HEK293 (cell line): Measurements from ENCODE around the gene ARMC5.

Experiments used
- CTCF ChIA-PET: fragments of 350-600 bp; formaldehyde crosslinking; extraction: SDS; loops from one replicate; lab custom pipeline; 2021; ENCODE audit warnings: antibody characterized with exemption; lab: Yijun Ruan, JAX
- POLR2A ChIA-PET: fragments of 300-600 bp; formaldehyde crosslinking; extraction: SDS; loops from one replicate; lab custom pipeline; 2020; ENCODE audit warnings: antibody characterized with exemption, inconsistent platforms; lab: Yijun Ruan, JAX
- H3K27ac ChIP-seq: fragments of 200-500 bp; sonication (Bioruptor generic); 2 replicates; pipeline ENCODE4 v1.5.1; 2014; ENCODE audit warnings: low read depth, low read length, control low read depth, inconsistent platforms; ENCODE audit errors: extremely low read depth
- H3K36me3 ChIP-seq, 2 experiments: fragments of 200-500 bp in 1 of 2; sonication (Bioruptor generic) in 1 of 2; 1 replicate in 1 of 2; 2 replicates in 1 of 2; pipeline ENCODE4 v1.5.1; 2014 to 2017; ENCODE audit warnings: inconsistent platforms in 2 of 2, low read length in 2 of 2; ENCODE audit not compliant: control insufficient read depth in 2 of 2, insufficient read depth in 1 of 2
- H3K4me1 ChIP-seq: fragments of 200-500 bp; sonication (Bioruptor generic); 2 replicates; pipeline ENCODE4 v1.5.1; 2014; ENCODE audit warnings: mild to moderate bottlenecking, low read length, inconsistent platforms; ENCODE audit not compliant: control insufficient read depth, insufficient read depth
- H3K4me3 ChIP-seq: 2 replicates; pipeline ENCODE4 v1.5.1; 2011; ENCODE audit warnings: low read depth, mild to moderate bottlenecking, control low read depth, low read length, moderate library complexity
- H3K9me3 ChIP-seq: fragments of 200-500 bp; sonication (Bioruptor generic); 2 replicates; pipeline ENCODE4 v1.5.1; 2014; ENCODE audit warnings: low read depth, low read length, inconsistent platforms; ENCODE audit not compliant: control insufficient read depth, insufficient read depth
- BCL11B ChIP-seq: fragments of 450-650 bp; formaldehyde crosslinking; IDR thresholded peaks from 2 replicates; pipeline ENCODE4 v1.5.1; 2016; ENCODE audit warnings: low read depth, missing biosample characterization, missing genetic modification characterization
- KLF8 ChIP-seq: fragments of 450-650 bp; formaldehyde crosslinking; IDR thresholded peaks from 2 replicates; pipeline ENCODE4 v1.5.1; 2016; ENCODE audit warnings: missing biosample characterization, missing genetic modification characterization
- PRDM10 ChIP-seq: fragments of 450-650 bp; formaldehyde crosslinking; IDR thresholded peaks from 2 replicates; pipeline ENCODE4 v1.5.1; 2016; ENCODE audit warnings: missing biosample characterization, missing genetic modification characterization
- RBAK ChIP-seq: fragments of 450-650 bp; formaldehyde crosslinking; IDR thresholded peaks from 2 replicates; pipeline ENCODE4 v1.5.1; 2016; ENCODE audit warnings: missing biosample characterization, missing genetic modification characterization
- ZNF10 ChIP-seq: fragments of 450-650 bp; formaldehyde crosslinking; IDR thresholded peaks from 2 replicates; pipeline ENCODE4 v1.5.1; 2017; ENCODE audit warnings: missing biosample characterization, missing genetic modification characterization
- ZNF112 ChIP-seq: fragments of 450-650 bp; formaldehyde crosslinking; IDR thresholded peaks from 2 replicates; pipeline ENCODE4 v1.5.0; 2017; ENCODE audit warnings: missing biosample characterization, missing genetic modification characterization
- ZNF121 ChIP-seq: fragments of 450-650 bp; formaldehyde crosslinking; IDR thresholded peaks from 2 replicates; pipeline ENCODE4 v1.5.1; 2016; ENCODE audit warnings: missing biosample characterization, missing genetic modification characterization
- ZNF19 ChIP-seq: fragments of 450-650 bp; formaldehyde crosslinking; IDR thresholded peaks from 2 replicates; pipeline ENCODE4; 2016; ENCODE audit warnings: missing biosample characterization, missing genetic modification characterization, low read depth
- ZNF221 ChIP-seq: fragments of 450-650 bp; formaldehyde crosslinking; IDR thresholded peaks from 2 replicates; pipeline ENCODE4 v1.5.1; 2017; ENCODE audit warnings: missing biosample characterization, missing genetic modification characterization, borderline replicate concordance
- ZNF23 ChIP-seq: fragments of 450-650 bp; formaldehyde crosslinking; IDR thresholded peaks from 2 replicates; pipeline ENCODE4 v1.5.1; 2016; ENCODE audit warnings: missing biosample characterization, missing genetic modification characterization, borderline replicate concordance
- ZNF521 ChIP-seq: fragments of 450-650 bp; formaldehyde crosslinking; IDR thresholded peaks from 2 replicates; pipeline ENCODE4 v1.5.1; 2017; ENCODE audit warnings: missing biosample characterization, mild to moderate bottlenecking, missing genetic modification characterization
- ZNF530 ChIP-seq: fragments of 450-650 bp; formaldehyde crosslinking; IDR thresholded peaks from 2 replicates; pipeline ENCODE4 v1.5.1; 2016; ENCODE audit warnings: low read depth, missing biosample characterization, missing genetic modification characterization
- ZNF610 ChIP-seq: fragments of 450-650 bp; formaldehyde crosslinking; IDR thresholded peaks from 2 replicates; pipeline ENCODE4 v1.5.1; 2016; ENCODE audit warnings: missing biosample characterization, missing genetic modification characterization, borderline replicate concordance
- ZNF658 ChIP-seq: fragments of 450-650 bp; formaldehyde crosslinking; IDR thresholded peaks from 2 replicates; pipeline ENCODE4; 2016; ENCODE audit warnings: missing biosample characterization, missing genetic modification characterization
- ZNF704 ChIP-seq: fragments of 450-650 bp; formaldehyde crosslinking; IDR thresholded peaks from 2 replicates; pipeline ENCODE4 v1.5.1; 2016; ENCODE audit warnings: missing biosample characterization, missing genetic modification characterization
- ZNF76 ChIP-seq: fragments of 450-650 bp; formaldehyde crosslinking; IDR thresholded peaks from 2 replicates; pipeline ENCODE4; 2016; ENCODE audit warnings: low read depth, missing biosample characterization, missing genetic modification characterization, borderline replicate concordance
- ZNF843 ChIP-seq: fragments of 450-650 bp; formaldehyde crosslinking; IDR thresholded peaks from 2 replicates; pipeline ENCODE4 v1.5.1; 2016; ENCODE audit warnings: missing biosample characterization, missing genetic modification characterization
- ZSCAN4 ChIP-seq: fragments of 450-650 bp; formaldehyde crosslinking; IDR thresholded peaks from 2 replicates; pipeline ENCODE4 v1.5.1; 2017; ENCODE audit warnings: missing biosample characterization, missing genetic modification characterization
- TF ChIP-seq, protein P1 (sequence below): fragments of 450-650 bp; formaldehyde crosslinking; IDR thresholded peaks from 2 replicates; pipeline ENCODE4 v1.5.1; 2016; ENCODE audit warnings: missing biosample characterization, missing genetic modification characterization
- TF ChIP-seq, protein P2 (sequence below): fragments of 450-650 bp; formaldehyde crosslinking; IDR thresholded peaks from 2 replicates; pipeline ENCODE4 v1.5.1; 2017; ENCODE audit warnings: missing biosample characterization, mild to moderate bottlenecking, missing genetic modification characterization, moderate library complexity
- TF ChIP-seq, protein P3 (sequence below): fragments of 450-650 bp; formaldehyde crosslinking; IDR thresholded peaks from 2 replicates; pipeline ENCODE4 v1.5.1; 2016; ENCODE audit warnings: missing biosample characterization, missing genetic modification characterization, low read depth

The ARMC5 gene

GRCh38 chr16:31429796-31430195 lies 29.5 kb upstream of the ARMC5 start:
- CTCF ChIA-PET = interaction anchor here (1.1 kb wide), 1 partner anchor 13 kb away, joined by 6 read pairs; the partner anchor contains the start of gene ZNF843
- Histone ChIP-seq H3K4me3 (no peak overlapping the region), H3K4me1 (no peaks in the 10 kb centered on the region), H3K27ac (no peak overlapping the region), H3K36me3 (no peaks in the 10 kb centered on the region), H3K9me3 (no peaks in the 10 kb centered on the region)
- TF ChIP-seq RBAK (tag by site-specific recombination) = no peak
- no peak for TF ChIP-seq ZNF10
- no peak for TF ChIP-seq ZNF530 (tag by site-specific recombination)
- no peak for TF ChIP-seq ZNF704
- TF ChIP-seq PRDM10 (tag by site-specific recombination) = no peak
- TF ChIP-seq ZSCAN4 (tag by site-specific recombination) = no peak
- POLR2A ChIA-PET = no interaction called here

DNA sequence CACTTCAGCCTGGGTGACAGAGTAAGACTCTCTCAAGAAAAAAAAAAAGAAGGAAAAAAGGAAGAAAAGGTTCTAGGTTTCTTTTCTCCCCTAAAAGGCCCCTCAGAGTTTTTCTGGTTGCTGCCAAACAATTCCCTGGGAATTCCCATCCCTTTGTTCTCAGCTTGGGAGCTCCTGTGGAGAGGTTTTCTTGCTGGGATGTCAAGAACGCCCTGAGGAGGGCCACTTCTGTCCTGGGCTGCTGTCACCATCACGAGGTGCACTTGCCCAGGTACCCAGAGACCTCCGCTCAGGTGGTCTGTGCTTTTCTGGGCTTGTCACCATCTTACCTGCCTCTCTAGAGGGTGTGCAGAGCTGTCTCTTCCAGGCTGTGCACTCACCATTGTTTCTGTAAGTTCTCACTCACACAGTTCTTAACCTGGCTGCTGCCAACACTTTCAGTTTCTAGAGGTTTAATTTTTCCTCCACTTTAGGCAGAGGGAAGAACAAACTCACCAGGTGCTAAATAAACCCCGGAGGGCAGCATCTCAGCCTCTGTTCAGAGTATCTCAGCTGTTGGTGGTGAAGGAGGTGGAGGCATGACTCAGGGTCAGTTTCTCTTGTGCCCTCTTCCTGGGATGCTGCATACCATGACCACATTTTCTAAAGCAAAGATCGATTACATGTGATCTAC lies 28.8 kb upstream of the ARMC5 start:
- Histone ChIP-seq H3K4me1 (no peaks in the 10 kb centered on the region), H3K27ac (no peak overlapping the region), H3K4me3 (no peak overlapping the region), H3K9me3 (no peaks in the 10 kb centered on the region), H3K36me3 (no peaks in the 10 kb centered on the region)
- ChIA-PET CTCF (interaction anchor here (0.6 to 1.1 kb wide), 4 partner anchors 12 to 96 kb away, joined by 3 to 9 read pairs (median 6); partner anchors contain the start of gene ZNF843), POLR2A (no interaction called here)
- no peak for TF ChIP-seq ZNF610 (tag by site-specific recombination)
- TF ChIP-seq, protein P1, sequence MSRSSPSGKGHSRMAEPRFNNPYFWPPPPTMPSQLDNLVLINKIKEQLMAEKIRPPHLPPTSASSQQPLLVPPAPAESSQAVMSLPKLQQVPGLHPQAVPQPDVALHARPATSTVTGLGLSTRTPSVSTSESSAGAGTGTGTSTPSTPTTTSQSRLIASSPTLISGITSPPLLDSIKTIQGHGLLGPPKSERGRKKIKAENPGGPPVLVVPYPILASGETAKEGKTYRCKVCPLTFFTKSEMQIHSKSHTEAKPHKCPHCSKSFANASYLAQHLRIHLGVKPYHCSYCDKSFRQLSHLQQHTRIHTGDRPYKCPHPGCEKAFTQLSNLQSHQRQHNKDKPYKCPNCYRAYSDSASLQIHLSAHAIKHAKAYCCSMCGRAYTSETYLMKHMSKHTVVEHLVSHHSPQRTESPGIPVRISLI = no peak
- no peak for TF ChIP-seq ZNF221
- no peak for TF ChIP-seq ZNF521 (tag by site-specific recombination)
- TF ChIP-seq KLF8 (tag by site-specific recombination) = no peak
- TF ChIP-seq BCL11B = no peak
- TF ChIP-seq ZNF76 (tag by site-specific recombination) = no peak
- TF ChIP-seq ZNF112 (tag by site-specific recombination) = no peak
- TF ChIP-seq ZNF23 (tag by site-specific recombination) = no peak
- TF ChIP-seq, protein P2, sequence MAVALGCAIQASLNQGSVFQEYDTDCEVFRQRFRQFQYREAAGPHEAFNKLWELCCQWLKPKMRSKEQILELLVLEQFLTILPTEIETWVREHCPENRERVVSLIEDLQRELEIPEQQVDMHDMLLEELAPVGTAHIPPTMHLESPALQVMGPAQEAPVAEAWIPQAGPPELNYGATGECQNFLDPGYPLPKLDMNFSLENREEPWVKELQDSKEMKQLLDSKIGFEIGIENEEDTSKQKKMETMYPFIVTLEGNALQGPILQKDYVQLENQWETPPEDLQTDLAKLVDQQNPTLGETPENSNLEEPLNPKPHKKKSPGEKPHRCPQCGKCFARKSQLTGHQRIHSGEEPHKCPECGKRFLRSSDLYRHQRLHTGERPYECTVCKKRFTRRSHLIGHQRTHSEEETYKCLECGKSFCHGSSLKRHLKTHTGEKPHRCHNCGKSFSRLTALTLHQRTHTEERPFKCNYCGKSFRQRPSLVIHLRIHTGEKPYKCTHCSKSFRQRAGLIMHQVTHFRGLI (tag by site-specific recombination) = no peak
- TF ChIP-seq ZNF19 (tag by site-specific recombination) = no peak
- TF ChIP-seq, protein P3, sequence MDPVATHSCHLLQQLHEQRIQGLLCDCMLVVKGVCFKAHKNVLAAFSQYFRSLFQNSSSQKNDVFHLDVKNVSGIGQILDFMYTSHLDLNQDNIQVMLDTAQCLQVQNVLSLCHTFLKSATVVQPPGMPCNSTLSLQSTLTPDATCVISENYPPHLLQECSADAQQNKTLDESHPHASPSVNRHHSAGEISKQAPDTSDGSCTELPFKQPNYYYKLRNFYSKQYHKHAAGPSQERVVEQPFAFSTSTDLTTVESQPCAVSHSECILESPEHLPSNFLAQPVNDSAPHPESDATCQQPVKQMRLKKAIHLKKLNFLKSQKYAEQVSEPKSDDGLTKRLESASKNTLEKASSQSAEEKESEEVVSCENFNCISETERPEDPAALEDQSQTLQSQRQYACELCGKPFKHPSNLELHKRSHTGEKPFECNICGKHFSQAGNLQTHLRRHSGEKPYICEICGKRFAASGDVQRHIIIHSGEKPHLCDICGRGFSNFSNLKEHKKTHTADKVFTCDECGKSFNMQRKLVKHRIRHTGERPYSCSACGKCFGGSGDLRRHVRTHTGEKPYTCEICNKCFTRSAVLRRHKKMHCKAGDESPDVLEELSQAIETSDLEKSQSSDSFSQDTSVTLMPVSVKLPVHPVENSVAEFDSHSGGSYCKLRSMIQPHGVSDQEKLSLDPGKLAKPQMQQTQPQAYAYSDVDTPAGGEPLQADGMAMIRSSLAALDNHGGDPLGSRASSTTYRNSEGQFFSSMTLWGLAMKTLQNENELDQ = no peak
- no peak for TF ChIP-seq ZNF121 (tag by site-specific recombination)
- no peak for TF ChIP-seq ZNF843 (tag by site-specific recombination)
- TF ChIP-seq ZNF658 (tag by site-specific recombination) = no peak
